ENCODE data around the gene ZNF772. TPM values are rescaled to one million over a fixed set of nuclear protein-coding genes. Genes with fewer than 3 reads are reported as not detected.
A peak's percentile ranks its signal among the peaks of the same experiment; 100 is the strongest.

ZNF772 gene
- total RNA-seq, 1 experiment from 2014 or later: 9.9 TPM

DNA sequence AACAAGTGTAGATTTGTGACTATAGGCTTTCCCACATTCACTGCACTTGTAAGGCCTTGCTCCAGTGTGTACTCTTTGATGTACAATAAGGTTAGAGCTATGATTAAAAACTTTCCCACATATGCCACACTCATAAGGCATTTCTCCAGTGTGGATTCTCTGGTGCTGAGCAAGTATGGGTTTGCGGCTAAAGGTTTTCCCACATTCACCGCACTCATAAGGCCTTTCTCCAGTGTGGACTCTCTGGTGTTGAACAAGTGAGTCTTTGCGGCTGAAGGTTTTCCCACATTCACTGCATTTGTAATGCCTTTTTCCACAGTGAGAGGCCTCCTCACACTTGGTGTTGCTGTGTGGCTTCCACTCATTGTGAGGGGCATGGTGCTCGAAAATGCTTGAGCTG is 3.7 kb downstream of the ZNF772 start:
- ChIA-PET CTCF (no interaction called here), POLR2A (no interaction called here)
- TF ChIP-seq, protein P1, sequence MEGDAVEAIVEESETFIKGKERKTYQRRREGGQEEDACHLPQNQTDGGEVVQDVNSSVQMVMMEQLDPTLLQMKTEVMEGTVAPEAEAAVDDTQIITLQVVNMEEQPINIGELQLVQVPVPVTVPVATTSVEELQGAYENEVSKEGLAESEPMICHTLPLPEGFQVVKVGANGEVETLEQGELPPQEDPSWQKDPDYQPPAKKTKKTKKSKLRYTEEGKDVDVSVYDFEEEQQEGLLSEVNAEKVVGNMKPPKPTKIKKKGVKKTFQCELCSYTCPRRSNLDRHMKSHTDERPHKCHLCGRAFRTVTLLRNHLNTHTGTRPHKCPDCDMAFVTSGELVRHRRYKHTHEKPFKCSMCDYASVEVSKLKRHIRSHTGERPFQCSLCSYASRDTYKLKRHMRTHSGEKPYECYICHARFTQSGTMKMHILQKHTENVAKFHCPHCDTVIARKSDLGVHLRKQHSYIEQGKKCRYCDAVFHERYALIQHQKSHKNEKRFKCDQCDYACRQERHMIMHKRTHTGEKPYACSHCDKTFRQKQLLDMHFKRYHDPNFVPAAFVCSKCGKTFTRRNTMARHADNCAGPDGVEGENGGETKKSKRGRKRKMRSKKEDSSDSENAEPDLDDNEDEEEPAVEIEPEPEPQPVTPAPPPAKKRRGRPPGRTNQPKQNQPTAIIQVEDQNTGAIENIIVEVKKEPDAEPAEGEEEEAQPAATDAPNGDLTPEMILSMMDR (IDR thresholded peaks at IDR 0.05; ENCODE audit: unreplicated experiment): no peak
- H3K27me3 Mint-ChIP-seq (ENCODE audit: insufficient read depth, unreplicated experiment): no peaks in the 10 kb centered on the region
- intact Hi-C loops (cut with micrococcal nuclease): no loop called here
- no peak for DNase-seq (ENCODE audit: unreplicated experiment)
- no peaks in the 10 kb centered on the region for H3K4me1 Mint-ChIP-seq (ENCODE audit: insufficient read depth, unreplicated experiment)
- no peak overlapping the region for H3K4me3 Mint-ChIP-seq (ENCODE audit: unreplicated experiment)
- BruUV-seq (replicated peaks): no TSS peak
- H3K9me3 Mint-ChIP-seq (ENCODE audit: unreplicated experiment): peaks cover 35% of the 10 kb centered on the region
- H3K27ac Mint-ChIP-seq (ENCODE audit: low read depth, unreplicated experiment): no peak overlapping the region
- H3K36me3 Mint-ChIP-seq (ENCODE audit: insufficient read depth, unreplicated experiment): peaks cover 20% of the 10 kb centered on the region

DNA sequence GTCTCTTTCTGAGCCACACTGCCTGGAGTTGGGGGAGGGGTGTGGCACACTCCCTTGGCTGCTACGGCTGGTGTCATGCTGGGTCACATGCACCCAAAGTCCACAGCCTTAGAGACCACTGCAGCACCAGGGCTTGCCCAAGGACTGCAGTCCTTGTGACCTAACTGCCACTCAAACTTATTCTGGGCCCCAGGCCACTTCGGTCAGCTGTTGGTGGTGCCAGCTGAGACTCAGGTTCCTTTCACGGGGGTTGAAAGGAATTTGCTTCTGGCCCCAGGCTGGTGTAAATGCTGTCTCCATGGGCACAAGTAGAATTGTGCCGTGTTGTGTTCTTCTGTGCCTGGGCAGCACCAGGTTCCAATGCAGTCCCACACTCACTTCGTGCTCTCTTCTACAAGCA is 10.9 kb downstream of the ZNF772 start:
- TF ChIP-seq, protein P1 (IDR thresholded peaks at IDR 0.05; ENCODE audit: unreplicated experiment): no peak
- CTCF ChIA-PET: interaction anchor here (0.6 to 1.2 kb wide), 4 partner anchors 10 to 180 kb away, joined by 3 to 6 read pairs (median 4); no protein-coding TSS in a partner anchor
- no TSS peak for BruUV-seq (replicated peaks)

DNA sequence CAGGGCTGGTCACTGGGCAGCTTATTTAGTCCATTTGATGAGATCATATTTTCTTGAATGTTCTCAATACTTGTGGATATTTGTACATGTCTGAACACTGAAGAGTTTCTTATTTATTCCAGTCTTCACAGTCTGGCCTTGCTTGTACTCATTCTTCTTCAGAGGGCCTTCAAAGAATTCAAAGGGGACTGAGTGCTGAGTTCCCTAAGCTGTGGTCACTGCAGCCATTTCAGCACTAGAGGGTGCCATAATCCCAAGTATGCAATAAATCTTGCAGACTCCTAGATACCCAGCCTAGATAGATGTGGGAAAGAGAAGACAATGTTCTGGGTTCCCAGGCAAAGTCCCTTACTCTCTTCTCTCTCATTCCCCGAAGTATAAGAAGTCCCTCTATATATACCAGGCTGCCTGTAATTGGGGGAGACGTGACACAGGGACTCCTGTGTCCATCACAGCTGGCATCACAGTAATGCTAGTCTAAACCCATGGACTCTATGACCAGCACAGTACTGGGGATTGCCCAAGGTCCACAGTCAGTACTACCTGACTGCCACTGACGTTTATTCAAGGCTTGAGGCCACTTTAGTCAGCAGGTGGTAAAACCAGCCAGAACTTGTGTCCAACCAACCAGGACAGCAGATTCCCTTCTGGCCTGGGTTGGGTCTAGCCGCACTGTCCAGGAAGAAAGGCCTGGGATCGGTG is 11.5 kb downstream of the ZNF772 start:
- POLR2A ChIA-PET: no interaction called here
- CTCF ChIA-PET: interaction anchor here (0.5 to 1.6 kb wide), 14 partner anchors 10 to 943 kb away, joined by 3 to 12 read pairs (median 3); partner anchors contain the start of gene ZNF584
- intact Hi-C loops (cut with micrococcal nuclease): no loop called here
- TF ChIP-seq, protein P1 (IDR thresholded peaks at IDR 0.05; ENCODE audit: unreplicated experiment): peak; percentile 51
- DNase-seq (ENCODE audit: unreplicated experiment): peak; percentile 45
- H3K4me3 Mint-ChIP-seq (ENCODE audit: unreplicated experiment): no peak overlapping the region
- BruUV-seq (replicated peaks): no TSS peak
- H3K27me3 Mint-ChIP-seq (ENCODE audit: insufficient read depth, unreplicated experiment): no peaks in the 10 kb centered on the region
- no peaks in the 10 kb centered on the region for H3K4me1 Mint-ChIP-seq (ENCODE audit: insufficient read depth, unreplicated experiment)
- H3K9me3 Mint-ChIP-seq (ENCODE audit: unreplicated experiment): peaks cover 36% of the 10 kb centered on the region
- H3K27ac Mint-ChIP-seq (ENCODE audit: low read depth, unreplicated experiment): no peak overlapping the region
- H3K36me3 Mint-ChIP-seq (ENCODE audit: insufficient read depth, unreplicated experiment): peaks cover 6% of the 10 kb centered on the region

More for the DNA sequence above, 10.9 kb downstream of the ZNF772 start:
- no peak for DNase-seq (ENCODE audit: unreplicated experiment)
- H3K27ac Mint-ChIP-seq (ENCODE audit: low read depth, unreplicated experiment): no peak overlapping the region
- H3K36me3 Mint-ChIP-seq (ENCODE audit: insufficient read depth, unreplicated experiment): peaks cover 6% of the 10 kb centered on the region
- H3K27me3 Mint-ChIP-seq (ENCODE audit: insufficient read depth, unreplicated experiment): no peaks in the 10 kb centered on the region
- H3K9me3 Mint-ChIP-seq (ENCODE audit: unreplicated experiment): peaks cover 40% of the 10 kb centered on the region
- POLR2A ChIA-PET: no interaction called here
- no peaks in the 10 kb centered on the region for H3K4me1 Mint-ChIP-seq (ENCODE audit: insufficient read depth, unreplicated experiment)
- intact Hi-C loops (cut with micrococcal nuclease): no loop called here
- H3K4me3 Mint-ChIP-seq (ENCODE audit: unreplicated experiment): no peak overlapping the region

DNA sequence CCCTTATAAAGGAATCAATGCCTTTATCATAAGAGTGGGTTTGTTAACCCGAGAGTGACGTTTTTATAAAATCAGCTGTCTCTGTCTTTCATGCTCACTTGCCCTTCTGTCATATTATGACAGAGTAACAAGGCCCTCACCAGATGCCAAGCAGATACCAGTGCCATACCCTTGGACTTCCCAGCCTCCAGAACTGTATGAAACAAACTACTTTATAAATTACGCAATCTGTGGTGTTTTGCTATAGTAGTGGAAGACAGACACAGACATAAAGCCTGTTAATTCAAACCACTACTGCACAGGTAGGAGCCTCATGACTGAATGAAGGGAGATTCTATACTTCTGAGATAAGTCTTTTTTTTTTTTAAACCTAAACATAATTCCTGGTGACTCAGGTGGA is 25.1 kb downstream of the ZNF772 start:
- TF ChIP-seq, protein P1 (IDR thresholded peaks at IDR 0.05; ENCODE audit: unreplicated experiment): no peak
- CTCF ChIA-PET: interaction anchor here (0.6 kb wide), 1 partner anchor 34 kb away, joined by 4 read pairs; no protein-coding TSS in a partner anchor
- intact Hi-C loops (cut with micrococcal nuclease): no loop called here
- BruUV-seq (replicated peaks): no TSS peak
- no peaks in the 10 kb centered on the region for H3K27me3 Mint-ChIP-seq (ENCODE audit: insufficient read depth, unreplicated experiment)
- no peak overlapping the region for H3K4me3 Mint-ChIP-seq (ENCODE audit: unreplicated experiment)
- H3K4me1 Mint-ChIP-seq (ENCODE audit: insufficient read depth, unreplicated experiment): no peaks in the 10 kb centered on the region
- H3K36me3 Mint-ChIP-seq (ENCODE audit: insufficient read depth, unreplicated experiment): peaks cover 14% of the 10 kb centered on the region
- no peak for DNase-seq (ENCODE audit: unreplicated experiment)
- no peak overlapping the region for H3K27ac Mint-ChIP-seq (ENCODE audit: low read depth, unreplicated experiment)
- POLR2A ChIA-PET: no interaction called here
- H3K9me3 Mint-ChIP-seq (ENCODE audit: unreplicated experiment): peaks cover 16% of the 10 kb centered on the region

All from MCF 10A (cell line).